ENCODE data around the gene TMEM273. TPM values are rescaled to one million over a fixed set of nuclear protein-coding genes. Genes with fewer than 3 reads are reported as not detected.

The TMEM273 gene
- total and polyA plus RNA-seq, 4 donors = 12.0 to 41.8 (median 17.5) TPM

GRCh38 chr10:49108656-49109055, 79.5 kb downstream of the TMEM273 start:
- no peak for TF ChIP-seq CTCF (IDR thresholded peaks at IDR 0.05; ENCODE audit: control extremely low read depth, extremely low read depth)
- Histone ChIP-seq H3K27ac (ENCODE audit: low read depth in 1 of 2, low read length in 1 of 2) (peak overlapping the region in 1 of 2 donors; percentile 3), H3K9ac (ENCODE audit: insufficient read depth in 1 of 2, low read length in 2 of 2) (no peak overlapping the region), H3K36me3 (ENCODE audit: control insufficient read depth in 4 of 4, insufficient read depth in 4 of 4, low read length in 4 of 4) (peaks cover 0 to 14% (median 4%) of the 10 kb centered on the region in 4 donors), H3K27me3 (ENCODE audit: control insufficient read depth in 3 of 3, insufficient read depth in 3 of 3, low read length in 2 of 3) (peaks cover 0 to 6% (median 0%) of the 10 kb centered on the region in 3 donors), H3K9me3 (ENCODE audit: control insufficient read depth in 4 of 4, insufficient read depth in 3 of 4, low read length in 3 of 4) (peaks cover 0 to 5% (median 0%) of the 10 kb centered on the region in 4 donors), H3K4me1 (ENCODE audit: control insufficient read depth in 5 of 5, insufficient read depth in 5 of 5, low read length in 5 of 5) (peaks cover 15 to 72% (median 20%) of the 10 kb centered on the region in 5 donors), H3K4me3 (no peak overlapping the region)
- ATAC-seq (ENCODE audit: insufficient read depth, low FRiP score) = no peak
- 95 to 97% methylated on average over 7 of the region's 7 CpGs for WGBS, 2 donors
- DNase-seq = no peak

GRCh38 chr10:49107887-49108267, 80.3 kb downstream of the TMEM273 start:
- DNase-seq = no peak
- no peak for ATAC-seq (ENCODE audit: insufficient read depth, low FRiP score)
- no peak for TF ChIP-seq CTCF (IDR thresholded peaks at IDR 0.05; ENCODE audit: control extremely low read depth, extremely low read depth)
- peaks cover 0 to 5% (median 0%) of the 10 kb centered on the region in 4 donors for H3K9me3 ChIP-seq (ENCODE audit: control insufficient read depth in 4 of 4, insufficient read depth in 3 of 4, low read length in 3 of 4)
- H3K27ac ChIP-seq (ENCODE audit: low read depth in 1 of 2, low read length in 1 of 2) = no peak overlapping the region
- peaks cover 0 to 2% (median 0%) of the 10 kb centered on the region in 3 donors for H3K27me3 ChIP-seq (ENCODE audit: control insufficient read depth in 3 of 3, insufficient read depth in 3 of 3, low read length in 2 of 3)
- 85 to 97% methylated on average over 5 to 8 of the region's 8 CpGs for WGBS, 2 donors
- H3K9ac ChIP-seq (ENCODE audit: insufficient read depth in 1 of 2, low read length in 2 of 2) = no peak overlapping the region
- H3K4me1 ChIP-seq (ENCODE audit: control insufficient read depth in 5 of 5, insufficient read depth in 5 of 5, low read length in 5 of 5) = peaks cover 15 to 64% (median 20%) of the 10 kb centered on the region in 5 donors
- peaks cover 0 to 14% (median 4%) of the 10 kb centered on the region in 4 donors for H3K36me3 ChIP-seq (ENCODE audit: control insufficient read depth in 4 of 4, insufficient read depth in 4 of 4, low read length in 4 of 4)
- H3K4me3 ChIP-seq = no peak overlapping the region

GRCh38 chr10:49107111-49107886, 80.9 kb downstream of the TMEM273 start:
- DNase-seq (no peak), ATAC-seq (ENCODE audit: insufficient read depth, low FRiP score) (no peak)
- peaks cover 0 to 2% (median 0%) of the 10 kb centered on the region in 3 donors for H3K27me3 ChIP-seq (ENCODE audit: control insufficient read depth in 3 of 3, insufficient read depth in 3 of 3, low read length in 2 of 3)
- H3K4me1 ChIP-seq (ENCODE audit: control insufficient read depth in 5 of 5, insufficient read depth in 5 of 5, low read length in 5 of 5) = peaks cover 15 to 62% (median 20%) of the 10 kb centered on the region in 5 donors
- peaks cover 0 to 14% (median 4%) of the 10 kb centered on the region in 4 donors for H3K36me3 ChIP-seq (ENCODE audit: control insufficient read depth in 4 of 4, insufficient read depth in 4 of 4, low read length in 4 of 4)
- WGBS, 2 donors = 97% methylated on average over 17 of the region's 17 CpGs
- peak overlapping the region; percentile 22 to 28 for H3K27ac ChIP-seq (ENCODE audit: low read depth in 1 of 2, low read length in 1 of 2)
- H3K9ac ChIP-seq (ENCODE audit: insufficient read depth in 1 of 2, low read length in 2 of 2) = no peak overlapping the region
- H3K9me3 ChIP-seq (ENCODE audit: control insufficient read depth in 4 of 4, insufficient read depth in 3 of 4, low read length in 3 of 4) = peaks cover 0 to 5% (median 0%) of the 10 kb centered on the region in 4 donors
- TF ChIP-seq CTCF (IDR thresholded peaks at IDR 0.05; ENCODE audit: control extremely low read depth, extremely low read depth) = no peak
- H3K4me3 ChIP-seq = no peak overlapping the region
